Erythroblast (primary cell): ENCODE measurements around the gene THOC6.

ENCODE experiments used
- GATA1 ChIP-seq: IDR thresholded peaks from 2 replicates; pipeline ENCODE4 v1.6.1; 2011; ENCODE audit warnings: low read depth, mild to moderate bottlenecking, control low read depth, low read length, moderate library complexity
- POLR2A ChIP-seq: IDR thresholded peaks from 2 replicates; pipeline ENCODE4 v1.6.1; 2011; ENCODE audit warnings: mild to moderate bottlenecking, low read length

DNA sequence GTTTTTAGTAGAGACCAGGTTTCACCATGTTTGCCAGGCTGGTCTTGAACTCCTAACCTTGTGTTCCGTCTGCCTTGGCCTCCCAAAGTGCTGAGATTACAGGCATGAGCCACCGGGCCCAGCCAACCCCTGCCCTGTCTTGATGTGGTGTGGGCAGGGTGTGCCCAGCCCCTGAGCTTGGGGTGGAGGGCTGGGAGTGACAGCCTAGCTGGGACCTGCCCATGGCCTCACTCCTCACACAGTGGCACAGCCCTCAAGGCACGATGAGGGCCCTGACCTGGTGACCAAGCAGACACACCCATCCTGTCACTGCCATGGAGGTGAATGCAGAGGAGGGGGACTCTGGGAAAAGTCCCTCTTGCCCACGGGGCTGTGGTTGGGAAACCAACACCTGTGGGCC, 44.7 kb downstream of the THOC6 start:
- TF ChIP-seq POLR2A: no peak
- no peak for TF ChIP-seq GATA1
